ENCODE results near the gene SLC35F2. TPM values are rescaled to one million over a fixed set of nuclear protein-coding genes. Genes with fewer than 3 reads are reported as not detected.

The SLC35F2 gene
- polyA plus RNA-seq, 1 experiment, result 0.82 TPM

- DNase-seq (ENCODE audit: low read depth), result no peak
- CTCF ChIA-PET, result interaction anchor here (0.9 kb wide), 1 partner anchor 28 kb away, joined by 3 read pairs; no protein-coding TSS in a partner anchor
Measured at GRCh38 chr11:107743191-107743590, 115.4 kb downstream of the SLC35F2 start.

DNA sequence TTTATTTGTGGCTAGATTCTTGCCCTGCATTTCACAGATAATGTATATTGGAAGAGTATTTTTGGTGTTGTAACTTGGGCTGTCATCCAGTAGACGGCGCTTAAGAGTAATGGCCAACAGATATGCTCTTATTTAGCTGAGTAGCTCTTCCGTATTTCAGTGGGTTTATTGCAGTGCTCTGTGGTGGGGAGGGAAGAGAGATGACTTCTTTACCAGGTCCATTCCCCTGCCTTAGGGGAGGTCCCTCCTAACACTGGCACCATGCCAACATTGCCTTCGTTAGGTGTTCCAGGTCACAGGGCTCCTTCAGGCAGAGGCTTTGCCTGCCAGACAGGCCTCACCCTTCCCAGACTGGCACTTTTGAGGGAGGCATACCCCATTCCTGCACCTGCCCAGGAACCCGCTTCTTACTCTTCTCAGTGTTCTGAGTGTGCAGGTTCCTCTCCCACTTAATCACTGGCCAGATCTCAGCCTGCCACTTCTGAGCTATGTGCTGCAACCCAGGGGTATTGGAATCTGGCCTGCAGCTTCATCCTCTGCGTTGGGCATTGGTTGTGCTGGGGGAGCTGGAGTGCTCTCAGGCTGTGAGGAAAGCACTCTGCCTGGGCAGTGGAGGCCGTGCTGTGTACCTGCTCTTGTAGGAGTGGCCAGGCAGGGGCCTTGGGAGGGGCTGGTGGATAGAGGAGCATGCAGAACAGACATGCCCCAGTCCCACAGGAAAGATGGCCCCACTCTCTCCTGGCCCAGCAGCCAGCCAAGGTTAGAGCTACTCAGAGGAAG lies 117.4 kb downstream of the SLC35F2 start:
- TF ChIP-seq, protein P1, sequence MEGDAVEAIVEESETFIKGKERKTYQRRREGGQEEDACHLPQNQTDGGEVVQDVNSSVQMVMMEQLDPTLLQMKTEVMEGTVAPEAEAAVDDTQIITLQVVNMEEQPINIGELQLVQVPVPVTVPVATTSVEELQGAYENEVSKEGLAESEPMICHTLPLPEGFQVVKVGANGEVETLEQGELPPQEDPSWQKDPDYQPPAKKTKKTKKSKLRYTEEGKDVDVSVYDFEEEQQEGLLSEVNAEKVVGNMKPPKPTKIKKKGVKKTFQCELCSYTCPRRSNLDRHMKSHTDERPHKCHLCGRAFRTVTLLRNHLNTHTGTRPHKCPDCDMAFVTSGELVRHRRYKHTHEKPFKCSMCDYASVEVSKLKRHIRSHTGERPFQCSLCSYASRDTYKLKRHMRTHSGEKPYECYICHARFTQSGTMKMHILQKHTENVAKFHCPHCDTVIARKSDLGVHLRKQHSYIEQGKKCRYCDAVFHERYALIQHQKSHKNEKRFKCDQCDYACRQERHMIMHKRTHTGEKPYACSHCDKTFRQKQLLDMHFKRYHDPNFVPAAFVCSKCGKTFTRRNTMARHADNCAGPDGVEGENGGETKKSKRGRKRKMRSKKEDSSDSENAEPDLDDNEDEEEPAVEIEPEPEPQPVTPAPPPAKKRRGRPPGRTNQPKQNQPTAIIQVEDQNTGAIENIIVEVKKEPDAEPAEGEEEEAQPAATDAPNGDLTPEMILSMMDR (IDR thresholded peaks at IDR 0.05; ENCODE audit: insufficient read depth, low read depth, low read length), result peak; percentile 52
- H3K36me3 ChIP-seq (ENCODE audit: control insufficient read depth, insufficient read depth, low read length), result no peaks in the 10 kb centered on the region
- CTCF ChIA-PET, result interaction anchor here (0.7 to 1.5 kb wide), 5 partner anchors 9 to 28 kb away, joined by 3 to 6 read pairs (median 5); no protein-coding TSS in a partner anchor
- no peaks in the 10 kb centered on the region for H3K27me3 ChIP-seq (ENCODE audit: control insufficient read depth, insufficient read depth, low read length)
- no peak for DNase-seq (ENCODE audit: low read depth)
- no peak overlapping the region for H3K4me3 ChIP-seq (ENCODE audit: low read depth, low read length)
- POLR2A ChIA-PET, result no interaction called here

More at GRCh38 chr11:107743191-107743590, 115.4 kb downstream of the SLC35F2 start:
- Histone ChIP-seq H3K36me3 (ENCODE audit: control insufficient read depth, insufficient read depth, low read length) (no peaks in the 10 kb centered on the region), H3K4me3 (ENCODE audit: low read depth, low read length) (no peak overlapping the region), H3K27me3 (ENCODE audit: control insufficient read depth, insufficient read depth, low read length) (no peaks in the 10 kb centered on the region)
- TF ChIP-seq, protein P1 (IDR thresholded peaks at IDR 0.05; ENCODE audit: insufficient read depth, low read depth, low read length), result no peak
- POLR2A ChIA-PET, result no interaction called here

Other genes starting within 250 kb of the SLC35F2 start
- gene SLN, start 146.7 kb downstream of the SLC35F2 start, polyA plus RNA-seq (2011; rRNA removed), result not detected in 2 replicates
- gene RAB39A, start 69.7 kb upstream of the SLC35F2 start, polyA plus RNA-seq (2011; rRNA removed), result not detected in 2 replicates
- gene CUL5, start 150.1 kb upstream of the SLC35F2 start, polyA plus RNA-seq (2011; rRNA removed), result 16.8 and 20.8 TPM in 2 replicates

Measured in BJ (cell line).